Astrocyte (in vitro differentiated cells and primary cell): ENCODE measurements around the gene CTNNA3. TPM values are rescaled to one million over a fixed set of nuclear protein-coding genes. Genes with fewer than 3 reads are reported as not detected.
"Not testable (repeated sequence)": the region's sequence is repeated elsewhere in the genome, so short reads cannot be mapped to it uniquely, and the experiment has no call there.

Source experiments
- DNase-seq: peaks from one replicate; pipeline ENCODE4 v3.0.0-alpha.2; 2010; ENCODE audit warnings: low read depth
- FAIRE-seq: peaks from 2 replicates; lab custom pipeline; 2011; peaks lifted over from hg19 to GRCh38; lab: Jason Lieb, UNC
- H2AFZ ChIP-seq: 2 replicates; pipeline ENCODE4 v1.6.0; 2012; ENCODE audit warnings: low read depth, low read length, inconsistent platforms
- H3K27ac ChIP-seq: 2 replicates; pipeline ENCODE4 v1.5.1; 2011; ENCODE audit warnings: low read depth, low read length, inconsistent platforms
- H3K27me3 ChIP-seq: 2 replicates; pipeline ENCODE4 v1.6.0; 2011; ENCODE audit warnings: low read length, inconsistent platforms; ENCODE audit not compliant: insufficient read depth
- H3K36me3 ChIP-seq: 2 replicates; pipeline ENCODE4 v1.5.1; 2011; ENCODE audit warnings: low read length, inconsistent platforms; ENCODE audit not compliant: insufficient read depth
- H3K4me1 ChIP-seq: 2 replicates; pipeline ENCODE4 v1.5.1; 2011; ENCODE audit warnings: low read length, inconsistent platforms; ENCODE audit not compliant: insufficient read depth
- H3K4me2 ChIP-seq: 2 replicates; pipeline ENCODE4 v1.6.0; 2012; ENCODE audit warnings: low read length, inconsistent platforms
- H3K4me3 ChIP-seq: 2 replicates; pipeline ENCODE4 v1.5.1; 2011; ENCODE audit warnings: low read depth, mild to moderate bottlenecking, low read length, inconsistent platforms; ENCODE audit not compliant: insufficient read depth
- H3K79me2 ChIP-seq: 2 replicates; pipeline ENCODE4 v1.6.0; 2012; ENCODE audit warnings: mild to moderate bottlenecking, low read length, inconsistent platforms; ENCODE audit not compliant: insufficient read depth
- H3K9ac ChIP-seq: 2 replicates; pipeline ENCODE4 v1.6.0; 2012; ENCODE audit warnings: mild to moderate bottlenecking, low read length, inconsistent platforms
- H3K9me3 ChIP-seq: 2 replicates; pipeline ENCODE4 v1.5.1; 2012; ENCODE audit warnings: low read depth, mild to moderate bottlenecking, low read length, inconsistent platforms; ENCODE audit not compliant: insufficient read depth
- H4K20me1 ChIP-seq: 2 replicates; pipeline ENCODE4 v1.6.0; 2012; ENCODE audit warnings: low read length, inconsistent platforms; ENCODE audit not compliant: insufficient read depth
- H3K27ac Mint-ChIP-seq: one replicate; pipeline ENCODE4 v1.8.0; 2021; ENCODE audit warnings: mild to moderate bottlenecking, mixed read lengths; ENCODE audit not compliant: unreplicated experiment
- H3K27me3 Mint-ChIP-seq: one replicate; pipeline ENCODE4 v1.8.0; 2021; ENCODE audit warnings: low read depth, mixed read lengths; ENCODE audit not compliant: unreplicated experiment
- H3K36me3 Mint-ChIP-seq: one replicate; pipeline ENCODE4 v1.8.0; 2021; ENCODE audit warnings: low read depth, mixed read lengths; ENCODE audit not compliant: unreplicated experiment
- H3K4me1 Mint-ChIP-seq: one replicate; pipeline ENCODE4 v1.8.0; 2021; ENCODE audit warnings: low read depth, mixed read lengths; ENCODE audit not compliant: unreplicated experiment
- H3K4me3 Mint-ChIP-seq: one replicate; pipeline ENCODE4 v1.8.0; 2021; ENCODE audit warnings: mild to moderate bottlenecking, moderate library complexity, mixed read lengths; ENCODE audit not compliant: unreplicated experiment
- H3K9me3 Mint-ChIP-seq: one replicate; pipeline ENCODE4 v1.8.0; 2021; ENCODE audit warnings: mild to moderate bottlenecking, mixed read lengths; ENCODE audit not compliant: unreplicated experiment
- EZH2 ChIP-seq: IDR thresholded peaks from 2 replicates; pipeline ENCODE4 v1.6.1; 2012; ENCODE audit warnings: mild to moderate bottlenecking, low read length, inconsistent platforms; ENCODE audit not compliant: insufficient read depth
- total RNA-seq: library from RNA; stranded (reverse); gene quantifications from 2 replicates; pipeline ENCODE4 v1.2.1, GENCODE V29; 2021
- TF ChIP-seq, protein P1 (sequence below): IDR thresholded peaks from 2 replicates; pipeline ENCODE4 v1.5.1; 2011; ENCODE audit warnings: low read depth, mild to moderate bottlenecking, inconsistent platforms, low read length, moderate library complexity; ENCODE audit not compliant: insufficient read depth

The CTNNA3 gene
- total RNA-seq, 1 donor from 2014 or later, result 0.73 TPM

DNA sequence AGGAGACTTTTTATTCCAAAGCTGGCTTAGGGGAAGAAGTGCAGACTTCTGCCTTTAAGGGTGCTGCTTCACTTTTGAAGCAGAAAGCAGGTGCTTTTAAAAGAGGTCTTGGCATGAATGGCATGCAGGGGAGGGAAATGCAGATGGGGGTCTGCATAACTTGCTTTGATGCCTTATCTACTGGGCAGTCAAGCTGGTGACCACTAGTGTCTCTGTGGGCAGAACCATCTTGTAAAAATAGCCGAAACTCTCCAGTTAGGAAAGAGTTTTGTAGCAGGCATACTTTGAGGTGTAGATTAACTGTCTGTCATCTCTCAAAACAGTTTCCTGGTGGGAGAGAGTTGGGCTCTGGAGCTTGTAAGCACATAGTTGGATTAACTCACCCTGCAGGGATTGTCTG, 9.9 kb upstream of the CTNNA3 start:
- Histone ChIP-seq H3K27me3 (no peaks in the 10 kb centered on the region), H3K79me2 (no peaks in the 10 kb centered on the region), H2AFZ (no peak overlapping the region), H3K9me3 (no peaks in the 10 kb centered on the region), H3K27ac (no peak overlapping the region), H3K9ac (no peak overlapping the region), H3K4me3 (no peak overlapping the region), H3K36me3 (no peaks in the 10 kb centered on the region), H4K20me1 (no peaks in the 10 kb centered on the region), H3K4me1 (no peaks in the 10 kb centered on the region), H3K4me2 (no peak overlapping the region)
- DNase-seq, result no peak
- no peaks in the 10 kb centered on the region for H3K27me3 Mint-ChIP-seq
- H3K36me3 Mint-ChIP-seq, result no peaks in the 10 kb centered on the region
- no peak for FAIRE-seq
- H3K4me1 Mint-ChIP-seq, result peaks cover 11% of the 10 kb centered on the region
- peaks cover 11% of the 10 kb centered on the region for H3K9me3 Mint-ChIP-seq
- TF ChIP-seq, protein P1, sequence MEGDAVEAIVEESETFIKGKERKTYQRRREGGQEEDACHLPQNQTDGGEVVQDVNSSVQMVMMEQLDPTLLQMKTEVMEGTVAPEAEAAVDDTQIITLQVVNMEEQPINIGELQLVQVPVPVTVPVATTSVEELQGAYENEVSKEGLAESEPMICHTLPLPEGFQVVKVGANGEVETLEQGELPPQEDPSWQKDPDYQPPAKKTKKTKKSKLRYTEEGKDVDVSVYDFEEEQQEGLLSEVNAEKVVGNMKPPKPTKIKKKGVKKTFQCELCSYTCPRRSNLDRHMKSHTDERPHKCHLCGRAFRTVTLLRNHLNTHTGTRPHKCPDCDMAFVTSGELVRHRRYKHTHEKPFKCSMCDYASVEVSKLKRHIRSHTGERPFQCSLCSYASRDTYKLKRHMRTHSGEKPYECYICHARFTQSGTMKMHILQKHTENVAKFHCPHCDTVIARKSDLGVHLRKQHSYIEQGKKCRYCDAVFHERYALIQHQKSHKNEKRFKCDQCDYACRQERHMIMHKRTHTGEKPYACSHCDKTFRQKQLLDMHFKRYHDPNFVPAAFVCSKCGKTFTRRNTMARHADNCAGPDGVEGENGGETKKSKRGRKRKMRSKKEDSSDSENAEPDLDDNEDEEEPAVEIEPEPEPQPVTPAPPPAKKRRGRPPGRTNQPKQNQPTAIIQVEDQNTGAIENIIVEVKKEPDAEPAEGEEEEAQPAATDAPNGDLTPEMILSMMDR, result no peak
- TF ChIP-seq EZH2, result no peak
- H3K27ac Mint-ChIP-seq, result no peak overlapping the region
- no peak overlapping the region for H3K4me3 Mint-ChIP-seq

DNA sequence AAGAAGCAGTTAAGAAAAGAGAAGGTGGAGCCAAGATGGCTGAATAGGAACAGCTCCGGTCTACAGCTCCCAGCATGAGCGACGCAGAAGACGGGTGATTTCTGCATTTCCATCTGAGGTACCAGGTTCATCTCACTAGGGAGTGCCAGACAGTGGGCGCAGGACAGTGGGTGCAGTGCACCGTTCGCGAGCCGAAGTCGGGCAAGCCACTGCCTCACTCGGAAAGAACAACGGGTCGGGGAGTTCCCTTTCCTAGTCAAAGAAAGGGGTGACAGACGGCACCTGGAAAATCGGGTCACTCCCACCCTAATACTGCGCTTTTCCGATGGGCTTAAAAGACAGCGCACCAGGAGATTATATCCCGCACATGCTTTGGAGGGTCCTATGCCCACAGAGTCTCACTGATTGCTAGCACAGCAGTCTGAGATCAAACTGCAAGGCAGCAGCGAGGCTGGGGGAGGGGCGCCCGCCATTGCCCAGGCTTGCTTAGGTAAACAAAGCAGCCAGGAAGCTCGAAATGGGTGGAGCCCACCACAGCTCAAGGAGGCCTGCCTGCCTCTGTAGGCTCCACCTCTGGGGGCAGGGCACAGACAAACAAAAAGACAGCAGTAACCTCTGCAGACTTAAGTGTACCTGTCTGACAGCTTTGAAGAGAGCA, 3.7 kb upstream of the CTNNA3 start:
- not testable (repeated sequence) for H3K27ac Mint-ChIP-seq, DNase-seq, H3K4me1 ChIP-seq, H3K4me2 ChIP-seq, H3K27me3 Mint-ChIP-seq, H3K9me3 ChIP-seq, H3K79me2 ChIP-seq, H3K4me3 Mint-ChIP-seq, H3K4me1 Mint-ChIP-seq, H3K9me3 Mint-ChIP-seq, H3K27ac ChIP-seq, H4K20me1 ChIP-seq, FAIRE-seq, H3K36me3 ChIP-seq, H3K9ac ChIP-seq, H3K36me3 Mint-ChIP-seq, H3K4me3 ChIP-seq, H2AFZ ChIP-seq, H3K27me3 ChIP-seq

DNA sequence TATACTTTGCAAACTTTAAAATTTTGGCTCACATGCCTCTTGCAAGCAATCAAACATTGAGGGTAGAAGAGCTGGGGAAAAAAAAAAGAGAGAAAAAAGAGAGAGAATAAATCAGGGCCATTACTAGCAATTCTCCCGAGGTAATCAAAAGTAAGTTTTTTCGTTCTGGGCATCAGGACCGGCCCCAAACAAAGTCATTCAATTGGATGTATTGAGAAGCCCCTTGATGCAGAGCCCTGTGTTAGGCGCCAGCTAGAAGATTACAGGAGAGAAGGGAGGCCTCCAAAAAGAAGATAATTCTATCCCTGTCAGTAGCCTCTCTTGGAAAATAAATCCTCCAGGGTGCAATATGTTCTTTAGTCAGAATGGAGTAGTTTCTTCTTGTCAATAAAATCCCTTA, 2.2 kb upstream of the CTNNA3 start:
- H3K4me2 ChIP-seq, result no peak overlapping the region
- H3K27ac Mint-ChIP-seq, result no peak overlapping the region
- no peaks in the 10 kb centered on the region for H3K4me1 Mint-ChIP-seq

More for the DNA sequence above, 2.2 kb upstream of the CTNNA3 start:
- H2AFZ ChIP-seq, result no peak overlapping the region
- H3K9me3 Mint-ChIP-seq, result peaks cover 3% of the 10 kb centered on the region
- no peak overlapping the region for H3K4me3 Mint-ChIP-seq
- peaks cover 10% of the 10 kb centered on the region for H3K27me3 ChIP-seq
- no peaks in the 10 kb centered on the region for H3K36me3 ChIP-seq
- H3K27ac ChIP-seq, result no peak overlapping the region
- H3K79me2 ChIP-seq, result no peaks in the 10 kb centered on the region
- H3K9me3 ChIP-seq, result no peaks in the 10 kb centered on the region
- no peaks in the 10 kb centered on the region for H3K36me3 Mint-ChIP-seq
- H3K4me3 ChIP-seq, result no peak overlapping the region
- FAIRE-seq, result no peak
- peaks cover 4% of the 10 kb centered on the region for H3K27me3 Mint-ChIP-seq
- no peak for TF ChIP-seq EZH2
- TF ChIP-seq, protein P1, result no peak
- no peak for DNase-seq
- H3K4me1 ChIP-seq, result no peaks in the 10 kb centered on the region
- no peaks in the 10 kb centered on the region for H4K20me1 ChIP-seq
- H3K9ac ChIP-seq, result no peak overlapping the region
